Measurements from ENCODE around the gene C20orf202. TPM values are rescaled to one million over a fixed set of nuclear protein-coding genes. Genes with fewer than 3 reads are reported as not detected.
"Not testable (repeated sequence)": the region's sequence is repeated elsewhere in the genome, so short reads cannot be mapped to it uniquely, and the experiment has no call there.

C20orf202 gene
- total RNA-seq, 2 donors from 2014 or later: 0.40 TPM; not detected in 1

DNA sequence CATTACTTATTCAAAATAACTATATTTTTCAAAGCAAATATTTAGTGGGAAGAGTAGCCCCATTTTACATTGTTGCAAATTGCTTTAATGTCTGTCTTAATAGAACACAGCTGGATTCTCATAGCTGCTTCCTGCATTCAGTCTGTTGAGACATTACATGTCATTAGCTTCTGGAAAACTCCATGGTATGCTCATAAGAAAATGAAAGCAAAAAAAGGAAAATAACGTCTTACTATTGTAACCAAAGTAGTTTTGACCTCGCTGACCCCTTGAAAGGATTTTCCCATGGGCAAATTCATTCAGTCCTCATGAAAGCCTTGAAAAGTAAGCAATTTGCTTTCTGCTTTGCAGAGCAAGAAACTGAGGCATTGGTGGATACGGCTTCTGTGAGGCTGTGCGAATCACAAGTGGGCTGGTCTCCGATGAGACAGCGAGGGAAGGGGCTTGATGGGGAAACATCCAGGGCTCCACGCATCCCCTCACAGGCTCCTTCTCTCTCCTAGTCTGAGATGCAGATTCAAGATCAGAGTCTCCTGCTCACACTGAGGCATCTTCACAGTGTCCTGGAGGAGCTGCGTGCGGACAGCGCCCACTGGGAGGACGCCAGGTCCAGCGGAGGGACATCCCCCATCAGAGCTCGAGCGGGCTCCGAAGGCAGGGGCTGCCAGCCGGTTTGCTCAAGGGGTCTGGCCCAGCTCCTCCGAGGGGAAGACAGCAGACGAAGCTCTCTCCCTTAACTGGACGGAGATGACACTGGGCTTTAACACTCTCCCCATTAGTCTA is 3.3 kb downstream of the C20orf202 start:
- peaks cover 10 to 14% of the 10 kb centered on the region in 2 donors for H3K27me3 Mint-ChIP-seq
- H3K9me3 Mint-ChIP-seq: no peaks in the 10 kb centered on the region
- H3K4me3 Mint-ChIP-seq: no peak overlapping the region
- no peak overlapping the region for H3K27ac Mint-ChIP-seq
- no peaks in the 10 kb centered on the region for H3K4me1 Mint-ChIP-seq (ENCODE audit: low read depth in 2 of 2)
- H3K36me3 Mint-ChIP-seq: no peaks in the 10 kb centered on the region
- ATAC-seq (peak in 1 of 2 donors; percentile 48), DNase-seq (ENCODE audit: low spot score) (no peak)

- Mint-ChIP-seq H3K27ac (no peak overlapping the region), H3K4me1 (ENCODE audit: low read depth in 2 of 2) (no peaks in the 10 kb centered on the region), H3K36me3 (no peaks in the 10 kb centered on the region), H3K27me3 (peaks cover 17 to 18% of the 10 kb centered on the region in 2 donors), H3K4me3 (no peak overlapping the region), H3K9me3 (no peaks in the 10 kb centered on the region)
- DNase-seq (ENCODE audit: low spot score) (no peak), ATAC-seq (no peak)
Observed at GRCh38 chr20:1207293-1207878, 4.1 kb downstream of the C20orf202 start.

DNA sequence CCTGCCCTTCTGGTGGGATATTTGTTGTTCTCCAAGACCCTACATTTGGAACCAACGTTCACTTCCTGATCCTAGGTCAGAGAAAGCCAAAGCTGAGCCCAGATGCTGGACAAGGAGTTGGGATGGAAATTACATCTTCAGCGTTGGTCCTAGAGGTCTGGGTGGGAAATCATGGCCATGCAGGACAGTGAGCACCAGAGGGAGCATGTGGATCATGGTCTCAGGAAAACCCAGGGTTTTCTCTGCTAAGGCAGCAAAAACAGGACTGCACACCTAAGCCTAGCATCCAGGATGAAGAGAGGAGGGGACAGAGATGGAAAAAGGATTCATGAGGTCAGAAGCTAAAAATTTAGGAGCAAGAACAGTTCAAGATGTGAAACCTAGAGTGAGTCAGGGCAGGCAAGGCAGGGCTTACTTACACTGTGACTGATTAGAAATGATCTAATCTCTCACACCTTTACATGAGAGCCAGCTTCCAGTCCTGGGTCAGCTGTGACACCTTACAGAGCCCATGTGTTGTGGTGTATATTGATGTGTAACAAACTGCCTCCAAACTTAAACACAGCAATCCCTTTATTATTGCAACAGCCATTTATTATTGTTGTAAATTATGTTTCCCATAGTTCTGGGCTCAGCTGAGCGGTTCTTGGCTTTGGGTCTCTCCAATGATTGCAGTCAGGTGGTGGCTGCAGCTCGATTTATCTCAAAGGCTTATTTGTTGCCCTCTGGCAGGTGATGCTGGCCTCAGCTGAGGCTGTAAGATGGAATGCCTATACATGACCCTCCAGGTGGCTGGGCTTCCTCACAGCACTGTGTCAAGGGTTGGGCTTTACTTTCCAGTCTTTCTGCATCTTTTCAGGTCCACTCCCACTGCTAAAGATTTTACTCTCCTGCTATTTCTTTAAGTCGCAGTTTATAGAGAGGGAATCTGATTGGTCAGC is 6.5 kb downstream of the C20orf202 start:
- Mint-ChIP-seq H3K9me3 (no peaks in the 10 kb centered on the region), H3K27ac (no peak overlapping the region), H3K36me3 (no peaks in the 10 kb centered on the region), H3K27me3 (peaks cover 24 to 25% of the 10 kb centered on the region in 2 donors), H3K4me3 (no peak overlapping the region), H3K4me1 (ENCODE audit: low read depth in 2 of 2) (peaks cover 0 to 4% of the 10 kb centered on the region in 2 donors)
- DNase-seq (ENCODE audit: low spot score) (no peak), ATAC-seq (peak in 1 of 2 donors; percentile 52)

DNA sequence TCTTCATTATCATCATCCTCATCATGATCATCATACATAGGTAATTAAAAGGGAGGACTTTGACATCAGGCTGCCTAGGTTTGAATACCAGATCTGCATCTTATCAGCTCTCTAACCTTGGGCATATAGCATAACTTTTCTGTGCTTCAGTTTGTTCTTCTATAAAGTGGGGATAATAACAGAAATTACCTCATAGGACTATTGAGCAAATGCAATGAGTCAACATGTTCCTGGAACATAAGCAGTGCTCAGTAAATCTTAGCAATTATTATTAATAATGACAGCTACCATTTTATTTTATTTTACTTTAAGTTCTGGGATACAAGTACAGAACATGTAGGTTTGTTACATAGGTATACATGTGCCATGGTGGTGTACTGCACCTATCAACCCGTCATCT is 7.2 kb downstream of the C20orf202 start:
- Mint-ChIP-seq H3K27ac (no peak overlapping the region), H3K27me3 (peaks cover 30 to 33% of the 10 kb centered on the region in 2 donors), H3K9me3 (no peaks in the 10 kb centered on the region), H3K4me1 (ENCODE audit: low read depth in 2 of 2) (peaks cover 0 to 4% of the 10 kb centered on the region in 2 donors), H3K36me3 (no peaks in the 10 kb centered on the region), H3K4me3 (no peak overlapping the region)
- DNase-seq (ENCODE audit: low spot score) (no peak), ATAC-seq (no peak)

DNA sequence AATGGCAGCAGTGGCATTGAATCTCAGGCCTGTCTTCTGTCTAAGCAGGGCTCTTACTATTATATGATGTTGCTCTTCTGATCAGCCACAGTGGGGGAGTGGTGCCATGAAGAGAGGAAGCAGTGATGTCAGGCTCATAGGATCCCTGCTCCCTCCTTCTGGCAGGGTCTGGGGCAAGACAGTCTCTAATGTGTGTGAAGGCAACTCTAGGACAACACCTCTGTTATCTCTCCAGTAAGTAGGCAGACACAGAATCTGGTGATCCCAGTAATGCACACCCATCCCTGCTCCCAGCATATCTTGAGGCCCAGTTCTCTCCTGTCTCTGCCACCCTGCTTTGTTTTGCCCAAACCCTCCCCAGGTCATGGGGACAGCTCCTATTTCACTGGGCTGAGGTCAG is 8.8 kb downstream of the C20orf202 start:
- H3K9me3 Mint-ChIP-seq: no peaks in the 10 kb centered on the region
- H3K27me3 Mint-ChIP-seq: peaks cover 32 to 34% of the 10 kb centered on the region in 2 donors
- DNase-seq (ENCODE audit: low spot score) (no peak), ATAC-seq (no peak)
- H3K27ac Mint-ChIP-seq: no peak overlapping the region
- peaks cover 0 to 4% of the 10 kb centered on the region in 2 donors for H3K4me1 Mint-ChIP-seq (ENCODE audit: low read depth in 2 of 2)
- H3K4me3 Mint-ChIP-seq: no peak overlapping the region
- no peaks in the 10 kb centered on the region for H3K36me3 Mint-ChIP-seq

DNA sequence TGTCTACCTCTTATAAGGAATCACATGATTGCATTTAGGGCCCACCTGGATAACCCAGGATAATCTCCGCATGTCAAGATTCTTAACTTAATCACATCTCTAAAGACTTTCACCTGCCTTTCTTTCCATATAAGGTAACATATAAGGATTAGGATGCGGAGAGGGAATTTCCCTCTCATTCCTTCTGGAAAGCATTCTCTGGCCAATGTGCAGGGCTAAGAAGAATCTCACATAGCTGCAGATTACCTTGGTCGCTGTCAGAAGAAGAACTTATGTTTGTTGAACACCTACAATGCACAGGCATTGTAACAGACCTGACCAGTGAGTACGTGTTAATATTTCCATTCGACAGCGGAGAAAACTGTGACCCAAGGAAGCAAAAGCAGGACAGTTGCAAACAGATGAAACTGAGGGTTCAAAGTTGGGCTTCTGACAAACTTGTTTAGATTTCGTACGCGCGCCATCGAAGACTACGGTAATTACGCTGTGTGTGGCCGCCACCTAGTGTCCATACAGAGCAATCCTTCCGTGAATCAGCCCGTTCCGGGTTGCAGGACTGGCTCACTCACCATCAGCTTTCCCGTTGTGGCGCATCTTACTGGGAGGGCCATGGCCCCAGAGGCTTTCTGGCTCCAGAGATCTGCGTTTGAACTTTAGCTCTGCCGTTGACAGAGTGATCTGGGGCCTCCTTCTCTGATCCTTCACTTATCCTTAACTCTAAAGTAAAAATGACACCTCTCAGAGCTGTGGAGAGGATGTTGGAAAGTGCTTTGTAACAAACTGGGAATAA is 9.5 kb downstream of the C20orf202 start:
- Mint-ChIP-seq H3K9me3 (no peaks in the 10 kb centered on the region), H3K36me3 (no peaks in the 10 kb centered on the region)
- peak; percentile 84 to 87 for ATAC-seq

GRCh38 chr20:1214838-1215261 is 11.6 kb downstream of the C20orf202 start:
- peaks cover 0 to 4% of the 10 kb centered on the region in 2 donors for H3K4me1 Mint-ChIP-seq (ENCODE audit: low read depth in 2 of 2)
- H3K27me3 Mint-ChIP-seq: peaks cover 48 to 49% of the 10 kb centered on the region in 2 donors
- no peaks in the 10 kb centered on the region for H3K9me3 Mint-ChIP-seq
- no peaks in the 10 kb centered on the region for H3K36me3 Mint-ChIP-seq
- no peak overlapping the region for H3K4me3 Mint-ChIP-seq
- no peak for DNase-seq (ENCODE audit: low spot score)
- H3K27ac Mint-ChIP-seq: no peak overlapping the region
- no peak for ATAC-seq

More for the DNA sequence above, 9.5 kb downstream of the C20orf202 start:
- peaks cover 0 to 4% of the 10 kb centered on the region in 2 donors for H3K4me1 Mint-ChIP-seq (ENCODE audit: low read depth in 2 of 2)
- H3K27ac Mint-ChIP-seq: no peak overlapping the region
- peaks cover 33 to 37% of the 10 kb centered on the region in 2 donors for H3K27me3 Mint-ChIP-seq
- H3K4me3 Mint-ChIP-seq: no peak overlapping the region
- peak; percentile 68 for DNase-seq (ENCODE audit: low spot score)

GRCh38 chr20:1215386-1216170 is 12.3 kb downstream of the C20orf202 start:
- Mint-ChIP-seq H3K4me3 (no peak overlapping the region), H3K4me1 (ENCODE audit: low read depth in 2 of 2) (peaks cover 0 to 4% of the 10 kb centered on the region in 2 donors), H3K27me3 (peaks cover 44 to 47% of the 10 kb centered on the region in 2 donors), H3K36me3 (no peaks in the 10 kb centered on the region), H3K9me3 (no peaks in the 10 kb centered on the region), H3K27ac (no peak overlapping the region)
- ATAC-seq: peak in 1 of 2 donors; percentile 31
- no peak for DNase-seq (ENCODE audit: low spot score)

DNA sequence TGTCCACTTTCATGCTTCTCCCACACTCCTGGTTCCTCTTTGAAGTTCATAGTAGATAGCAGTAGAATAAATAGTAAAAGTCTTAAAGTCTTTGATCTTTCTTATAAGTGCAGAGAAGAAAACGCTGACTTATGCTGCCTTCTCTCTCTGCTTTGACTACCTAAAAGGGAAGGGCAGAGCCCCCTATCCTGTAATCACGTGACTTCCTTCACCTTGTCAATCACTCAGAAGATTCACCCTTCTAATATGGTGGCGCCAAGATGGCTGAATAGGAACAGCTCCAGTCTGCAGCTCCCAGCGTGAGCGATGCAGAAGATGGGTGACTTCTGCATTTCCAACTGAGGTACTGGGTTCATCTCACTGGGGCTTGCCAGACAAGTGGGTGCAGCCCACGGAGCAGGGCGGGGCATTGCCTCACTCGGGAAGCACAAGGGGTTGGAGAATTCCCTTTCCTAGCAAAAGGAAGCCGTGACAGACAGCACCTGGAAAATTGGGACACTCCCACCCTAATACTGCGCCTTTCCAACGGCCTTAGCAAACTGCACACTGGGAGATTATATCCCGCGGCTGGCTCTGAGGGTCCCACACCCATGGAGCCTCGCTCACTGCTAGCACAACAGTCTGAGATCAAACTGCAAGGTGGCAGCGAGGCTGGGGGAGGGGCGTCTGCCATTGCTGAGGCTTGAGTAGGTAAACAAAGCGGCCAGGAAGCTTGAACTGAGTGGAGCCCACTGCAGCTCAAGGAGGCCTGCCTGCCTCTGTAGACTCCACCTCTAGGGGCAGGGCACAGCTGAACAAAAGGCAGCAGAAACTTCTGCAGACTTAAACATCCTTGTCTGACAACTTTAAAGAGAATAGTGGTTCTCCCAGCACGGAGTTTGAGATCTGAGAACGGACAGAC is 13.5 kb downstream of the C20orf202 start:
- not testable (repeated sequence) for H3K36me3 Mint-ChIP-seq; H3K4me3 Mint-ChIP-seq; H3K4me1 Mint-ChIP-seq (ENCODE audit: low read depth in 2 of 2); H3K27ac Mint-ChIP-seq; H3K9me3 Mint-ChIP-seq; DNase-seq (ENCODE audit: low spot score); ATAC-seq
- H3K27me3 Mint-ChIP-seq: peaks cover 39 to 45% of the 10 kb centered on the region in 2 donors

DNA sequence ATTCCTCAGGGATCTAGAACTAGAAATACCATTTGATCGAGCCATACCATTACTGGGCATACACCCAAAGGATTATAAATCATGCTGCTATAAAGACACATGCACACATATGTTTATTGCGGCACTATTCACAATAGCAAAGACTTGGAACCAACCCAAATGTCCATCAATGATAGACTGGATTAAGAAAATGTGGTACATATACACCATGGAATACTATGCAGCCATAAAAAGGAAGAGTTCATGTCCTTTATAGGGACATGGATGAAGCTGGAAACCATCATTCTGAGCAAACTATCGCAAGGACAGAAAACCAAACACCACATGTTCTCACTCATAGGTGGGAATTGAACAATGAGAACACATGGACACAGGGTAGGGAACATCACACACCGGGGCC is 19.5 kb downstream of the C20orf202 start:
- not testable (repeated sequence) for H3K4me3 Mint-ChIP-seq; H3K4me1 Mint-ChIP-seq (ENCODE audit: low read depth in 2 of 2)

GRCh38 chr20:1224205-1224890 is 21.1 kb downstream of the C20orf202 start:
- DNase-seq (ENCODE audit: low spot score): no peak
- peaks cover 10 to 29% of the 10 kb centered on the region in 2 donors for H3K27me3 Mint-ChIP-seq
- ATAC-seq: no peak
- H3K36me3 Mint-ChIP-seq: no peaks in the 10 kb centered on the region
- peaks cover 0 to 3% of the 10 kb centered on the region in 2 donors for H3K4me1 Mint-ChIP-seq (ENCODE audit: low read depth in 2 of 2)
- peaks cover 3% of the 10 kb centered on the region for H3K9me3 Mint-ChIP-seq
- no peak overlapping the region for H3K27ac Mint-ChIP-seq
- peak overlapping the region; percentile 31 for H3K4me3 Mint-ChIP-seq

More for the DNA sequence above, 19.5 kb downstream of the C20orf202 start:
- peaks cover 16 to 30% of the 10 kb centered on the region in 2 donors for H3K27me3 Mint-ChIP-seq
- not testable (repeated sequence) for H3K9me3 Mint-ChIP-seq; ATAC-seq; H3K27ac Mint-ChIP-seq; H3K36me3 Mint-ChIP-seq; DNase-seq (ENCODE audit: low spot score)
